WTC11 (cell line): ENCODE measurements around the gene WDR59. TPM values are rescaled to one million over a fixed set of nuclear protein-coding genes. Genes with fewer than 3 reads are reported as not detected.

Source experiments
- ATAC-seq: fragments of 200-7000 bp; cut with Tn5 transposase; 2 replicates; pipeline ENCODE4 v1.10.0; 2021; ENCODE audit warnings: mild to moderate bottlenecking, moderate library complexity
- CTCF ChIA-PET: fragments of 300-600 bp; sonication (Branson Sonifier 250); formaldehyde crosslinking; loops from one replicate; lab custom pipeline; 2021; ENCODE audit warnings: antibody characterized with exemption; lab: Charles Lee
- POLR2A ChIA-PET: fragments of 350-600 bp; sonication (Branson Sonifier 250); formaldehyde crosslinking; loops from one replicate; lab custom pipeline; 2021; ENCODE audit warnings: antibody characterized with exemption; lab: Charles Lee
- DNase-seq: peaks from one replicate; pipeline ENCODE4 v3.0.0; 2021; ENCODE audit warnings: low spot score
- H3K27ac Mint-ChIP-seq: 2 replicates; pipeline ENCODE4 v1.8.0; 2021; ENCODE audit warnings: mixed read lengths
- H3K27me3 Mint-ChIP-seq: 2 replicates; pipeline ENCODE4 v1.8.0; 2021; ENCODE audit warnings: low read depth, mild to moderate bottlenecking, moderate library complexity, mixed read lengths
- H3K36me3 Mint-ChIP-seq: 2 replicates; pipeline ENCODE4 v1.8.0; 2021; ENCODE audit warnings: mixed read lengths
- H3K4me1 Mint-ChIP-seq: 2 replicates; pipeline ENCODE4 v1.8.0; 2022; ENCODE audit warnings: mixed read lengths
- H3K4me3 Mint-ChIP-seq: 2 replicates; pipeline ENCODE4 v1.8.0; 2021; ENCODE audit warnings: mild to moderate bottlenecking, moderate library complexity, mixed read lengths
- H3K9me3 Mint-ChIP-seq: 2 replicates; pipeline ENCODE4 v1.8.0; 2021; ENCODE audit warnings: mixed read lengths
- ATF6 ChIP-seq: sonication (generic); formaldehyde crosslinking; IDR thresholded peaks from 2 replicates; pipeline ENCODE4 v1.8.1; 2023; ENCODE audit warnings: mild to moderate bottlenecking, missing genetic modification reagents
- CBFB ChIP-seq: sonication (generic); formaldehyde crosslinking; IDR thresholded peaks from 2 replicates; pipeline ENCODE4 v1.8.1; 2022; ENCODE audit warnings: mild to moderate bottlenecking, low read depth, missing genetic modification reagents
- E2F4 ChIP-seq: sonication (generic); formaldehyde crosslinking; IDR thresholded peaks from 2 replicates; pipeline ENCODE4 v1.8.1; 2022; ENCODE audit warnings: low read depth, mild to moderate bottlenecking, moderate library complexity, missing genetic modification reagents, borderline replicate concordance
- ETV6 ChIP-seq: sonication (generic); formaldehyde crosslinking; IDR thresholded peaks from 2 replicates; pipeline ENCODE4 v1.8.1; 2022; ENCODE audit warnings: mild to moderate bottlenecking, missing genetic modification reagents
- HMGA2 ChIP-seq: fragments of 250-450 bp; sonication (Bioruptor Pico); IDR thresholded peaks from 2 replicates; pipeline ENCODE4 v1.4.0; 2021; ENCODE audit warnings: mild to moderate bottlenecking, moderate library complexity
- MLX ChIP-seq: sonication (generic); formaldehyde crosslinking; IDR thresholded peaks from 2 replicates; pipeline ENCODE4 v1.8.1; 2023; ENCODE audit warnings: mild to moderate bottlenecking, missing genetic modification reagents, moderate library complexity
- MXD4 ChIP-seq: fragments of 250-450 bp; sonication (Bioruptor Pico); IDR thresholded peaks from 2 replicates; pipeline ENCODE4 v1.8.0; 2021; ENCODE audit warnings: mild to moderate bottlenecking, moderate library complexity, borderline replicate concordance
- OVOL2 ChIP-seq: fragments of 250-450 bp; sonication (Bioruptor Pico); IDR thresholded peaks from 2 replicates; pipeline ENCODE4 v1.9.0; 2021; ENCODE audit warnings: mild to moderate bottlenecking, borderline replicate concordance
- PREB ChIP-seq: sonication (generic); formaldehyde crosslinking; IDR thresholded peaks from 2 replicates; pipeline ENCODE4 v1.8.1; 2022; ENCODE audit warnings: mild to moderate bottlenecking, missing genetic modification reagents, moderate library complexity, borderline replicate concordance
- PRRX2 ChIP-seq: fragments of 250-450 bp; sonication (Bioruptor Pico); IDR thresholded peaks from 2 replicates; pipeline ENCODE4 v1.8.0; 2021; ENCODE audit warnings: mild to moderate bottlenecking
- SP1 ChIP-seq: sonication (generic); formaldehyde crosslinking; conservative IDR thresholded peaks from 2 replicates; pipeline ENCODE4 v1.8.1; 2022; ENCODE audit warnings: missing genetic modification reagents
- TP53 ChIP-seq: sonication (generic); formaldehyde crosslinking; IDR thresholded peaks from 2 replicates; pipeline ENCODE4 v1.8.1; 2023; ENCODE audit warnings: mild to moderate bottlenecking, missing genetic modification reagents
- ZNF512 ChIP-seq: sonication (generic); formaldehyde crosslinking; IDR thresholded peaks from 2 replicates; pipeline ENCODE4 v1.8.1; 2022; ENCODE audit warnings: missing genetic modification reagents, borderline replicate concordance
- total RNA-seq: library from RNA; stranded (reverse); gene quantifications from 3 replicates; pipeline ENCODE4 v1.2.3, GENCODE V29; 2021
- TF ChIP-seq, protein P1 (sequence below): sonication (generic); formaldehyde crosslinking; IDR thresholded peaks from 2 replicates; pipeline ENCODE4 v1.8.1; 2023; ENCODE audit warnings: mild to moderate bottlenecking, missing genetic modification reagents, borderline replicate concordance
- TF ChIP-seq, protein P2 (sequence below): fragments of 250-450 bp; sonication (Bioruptor Pico); IDR thresholded peaks from 2 replicates; pipeline ENCODE4 v1.8.0; 2021; ENCODE audit warnings: mild to moderate bottlenecking
- TF ChIP-seq, protein P3 (sequence below): fragments of 250-450 bp; sonication (Bioruptor Pico); IDR thresholded peaks from 2 replicates; pipeline ENCODE4 v2.1.2; 2022; ENCODE audit warnings: mild to moderate bottlenecking, moderate library complexity

Gene WDR59
- total RNA-seq, 1 experiment from 2014 or later: 100 TPM

- TF ChIP-seq, protein P1, sequence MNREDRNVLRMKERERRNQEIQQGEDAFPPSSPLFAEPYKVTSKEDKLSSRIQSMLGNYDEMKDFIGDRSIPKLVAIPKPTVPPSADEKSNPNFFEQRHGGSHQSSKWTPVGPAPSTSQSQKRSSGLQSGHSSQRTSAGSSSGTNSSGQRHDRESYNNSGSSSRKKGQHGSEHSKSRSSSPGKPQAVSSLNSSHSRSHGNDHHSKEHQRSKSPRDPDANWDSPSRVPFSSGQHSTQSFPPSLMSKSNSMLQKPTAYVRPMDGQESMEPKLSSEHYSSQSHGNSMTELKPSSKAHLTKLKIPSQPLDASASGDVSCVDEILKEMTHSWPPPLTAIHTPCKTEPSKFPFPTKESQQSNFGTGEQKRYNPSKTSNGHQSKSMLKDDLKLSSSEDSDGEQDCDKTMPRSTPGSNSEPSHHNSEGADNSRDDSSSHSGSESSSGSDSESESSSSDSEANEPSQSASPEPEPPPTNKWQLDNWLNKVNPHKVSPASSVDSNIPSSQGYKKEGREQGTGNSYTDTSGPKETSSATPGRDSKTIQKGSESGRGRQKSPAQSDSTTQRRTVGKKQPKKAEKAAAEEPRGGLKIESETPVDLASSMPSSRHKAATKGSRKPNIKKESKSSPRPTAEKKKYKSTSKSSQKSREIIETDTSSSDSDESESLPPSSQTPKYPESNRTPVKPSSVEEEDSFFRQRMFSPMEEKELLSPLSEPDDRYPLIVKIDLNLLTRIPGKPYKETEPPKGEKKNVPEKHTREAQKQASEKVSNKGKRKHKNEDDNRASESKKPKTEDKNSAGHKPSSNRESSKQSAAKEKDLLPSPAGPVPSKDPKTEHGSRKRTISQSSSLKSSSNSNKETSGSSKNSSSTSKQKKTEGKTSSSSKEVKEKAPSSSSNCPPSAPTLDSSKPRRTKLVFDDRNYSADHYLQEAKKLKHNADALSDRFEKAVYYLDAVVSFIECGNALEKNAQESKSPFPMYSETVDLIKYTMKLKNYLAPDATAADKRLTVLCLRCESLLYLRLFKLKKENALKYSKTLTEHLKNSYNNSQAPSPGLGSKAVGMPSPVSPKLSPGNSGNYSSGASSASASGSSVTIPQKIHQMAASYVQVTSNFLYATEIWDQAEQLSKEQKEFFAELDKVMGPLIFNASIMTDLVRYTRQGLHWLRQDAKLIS (CRISPR knock-in tag): no peak
- TF ChIP-seq TP53: no peak
Measured at GRCh38 chr16:74931445-74931844, 53.5 kb downstream of the WDR59 start (continued).

- POLR2A ChIA-PET: no interaction called here
- Mint-ChIP-seq H3K36me3 (peaks cover 33% of the 10 kb centered on the region), H3K4me3 (no peak overlapping the region), H3K9me3 (no peaks in the 10 kb centered on the region), H3K4me1 (no peaks in the 10 kb centered on the region), H3K27ac (no peak overlapping the region), H3K27me3 (no peaks in the 10 kb centered on the region)
- CTCF ChIA-PET: no interaction called here
- DNase-seq (no peak), ATAC-seq (no peak)
- TF ChIP-seq HMGA2 (CRISPR knock-in tag) (no peak), CBFB (no peak), ZNF512 (CRISPR knock-in tag) (no peak), ETV6 (CRISPR knock-in tag) (no peak), SP1 (CRISPR knock-in tag) (no peak), MLX (no peak), MXD4 (no peak), OVOL2 (CRISPR knock-in tag) (no peak), ATF6 (CRISPR knock-in tag) (no peak), PREB (CRISPR knock-in tag) (no peak), PRRX2 (CRISPR knock-in tag) (no peak), E2F4 (CRISPR knock-in tag) (no peak)
- TF ChIP-seq, protein P1 (CRISPR knock-in tag): no peak
- TF ChIP-seq, protein P2, sequence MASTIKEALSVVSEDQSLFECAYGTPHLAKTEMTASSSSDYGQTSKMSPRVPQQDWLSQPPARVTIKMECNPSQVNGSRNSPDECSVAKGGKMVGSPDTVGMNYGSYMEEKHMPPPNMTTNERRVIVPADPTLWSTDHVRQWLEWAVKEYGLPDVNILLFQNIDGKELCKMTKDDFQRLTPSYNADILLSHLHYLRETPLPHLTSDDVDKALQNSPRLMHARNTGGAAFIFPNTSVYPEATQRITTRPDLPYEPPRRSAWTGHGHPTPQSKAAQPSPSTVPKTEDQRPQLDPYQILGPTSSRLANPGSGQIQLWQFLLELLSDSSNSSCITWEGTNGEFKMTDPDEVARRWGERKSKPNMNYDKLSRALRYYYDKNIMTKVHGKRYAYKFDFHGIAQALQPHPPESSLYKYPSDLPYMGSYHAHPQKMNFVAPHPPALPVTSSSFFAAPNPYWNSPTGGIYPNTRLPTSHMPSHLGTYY (CRISPR knock-in tag): no peak
- TF ChIP-seq, protein P3, sequence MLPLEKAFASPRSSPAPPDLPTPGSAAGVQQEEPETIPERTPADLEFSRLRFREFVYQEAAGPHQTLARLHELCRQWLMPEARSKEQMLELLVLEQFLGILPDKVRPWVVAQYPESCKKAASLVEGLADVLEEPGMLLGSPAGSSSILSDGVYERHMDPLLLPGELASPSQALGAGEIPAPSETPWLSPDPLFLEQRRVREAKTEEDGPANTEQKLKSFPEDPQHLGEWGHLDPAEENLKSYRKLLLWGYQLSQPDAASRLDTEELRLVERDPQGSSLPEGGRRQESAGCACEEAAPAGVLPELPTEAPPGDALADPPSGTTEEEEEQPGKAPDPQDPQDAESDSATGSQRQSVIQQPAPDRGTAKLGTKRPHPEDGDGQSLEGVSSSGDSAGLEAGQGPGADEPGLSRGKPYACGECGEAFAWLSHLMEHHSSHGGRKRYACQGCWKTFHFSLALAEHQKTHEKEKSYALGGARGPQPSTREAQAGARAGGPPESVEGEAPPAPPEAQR (CRISPR knock-in tag): no peak
Measured at GRCh38 chr16:74929636-74930035, 55.3 kb downstream of the WDR59 start.
